HEK293T (cell line): ENCODE results near the gene SAMSN1.

Experiments used
- ARNT ChIP-seq: fragments of 450-650 bp; IDR thresholded peaks from 2 replicates; pipeline ENCODE4 v1.6.1; 2017; ENCODE audit warnings: mild to moderate bottlenecking
- BHLHE40 ChIP-seq: fragments of 450-650 bp; IDR thresholded peaks from 2 replicates; pipeline ENCODE4 v1.6.1; 2016; ENCODE audit warnings: mild to moderate bottlenecking, moderate library complexity, borderline replicate concordance
- CTBP1 ChIP-seq: fragments of 450-650 bp; IDR thresholded peaks from 2 replicates; pipeline ENCODE4 v1.6.1; 2016; ENCODE audit warnings: borderline replicate concordance
- ELF4 ChIP-seq: fragments of 450-650 bp; IDR thresholded peaks from 2 replicates; pipeline ENCODE4 v1.6.1; 2017; ENCODE audit warnings: antibody characterized with exemption
- FOXA1 ChIP-seq: fragments of 450-650 bp; IDR thresholded peaks from 2 replicates; pipeline ENCODE4 v1.6.1; 2016; ENCODE audit warnings: mild to moderate bottlenecking
- FOXK2 ChIP-seq: fragments of 450-650 bp; IDR thresholded peaks from 2 replicates; pipeline ENCODE4 v1.6.1; 2016; ENCODE audit warnings: mild to moderate bottlenecking
- FOXM1 ChIP-seq: fragments of 450-650 bp; IDR thresholded peaks from 2 replicates; pipeline ENCODE4 v1.6.1; 2017; ENCODE audit warnings: mild to moderate bottlenecking, borderline replicate concordance
- LEF1 ChIP-seq: fragments of 450-650 bp; IDR thresholded peaks from 2 replicates; pipeline ENCODE4 v1.6.1; 2017; ENCODE audit warnings: mild to moderate bottlenecking, borderline replicate concordance
- PKNOX1 ChIP-seq: fragments of 450-650 bp; IDR thresholded peaks from 2 replicates; pipeline ENCODE4 v1.6.1; 2016
- SP1 ChIP-seq: fragments of 450-650 bp; IDR thresholded peaks from 2 replicates; pipeline ENCODE4 v1.6.1; 2017
- SUZ12 ChIP-seq: fragments of 450-650 bp; IDR thresholded peaks from 2 replicates; pipeline ENCODE4 v1.6.1; 2016; ENCODE audit warnings: mild to moderate bottlenecking
- ZNF384 ChIP-seq: fragments of 450-650 bp; IDR thresholded peaks from 2 replicates; pipeline ENCODE4 v1.6.1; 2016

DNA sequence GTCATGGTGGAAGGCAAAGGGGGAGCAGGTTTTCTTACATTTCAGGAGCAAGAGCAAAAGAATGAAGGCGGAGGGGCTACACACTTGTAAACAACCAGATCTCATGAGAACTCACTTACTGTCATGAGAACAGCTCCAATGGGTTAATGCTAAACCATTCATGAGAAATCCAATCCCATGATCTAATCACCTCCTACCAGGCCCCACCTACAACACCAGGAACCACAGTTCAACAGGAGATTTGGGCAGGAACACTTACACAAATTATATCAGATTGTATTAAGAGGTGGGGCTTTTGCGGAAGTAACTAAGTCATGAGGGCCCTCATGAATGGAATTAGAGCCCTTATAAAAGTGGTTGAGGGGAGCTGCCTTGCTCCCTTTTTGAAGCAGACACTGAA, 48.9 kb upstream of the SAMSN1 start:
- TF ChIP-seq SUZ12 (no peak), ZNF384 (no peak), PKNOX1 (no peak), CTBP1 (no peak), FOXA1 (no peak), LEF1 (no peak), SP1 (no peak), BHLHE40 (no peak), ARNT (no peak), FOXM1 (no peak), ELF4 (no peak), FOXK2 (no peak)
